PC-9 (cell line): ENCODE data around the gene COX14.
A peak's percentile ranks its signal among the peaks of the same experiment; 100 is the strongest.

ENCODE experiments used
- CTCF ChIP-seq: fragments of 200-600 bp; sonication (generic); conservative IDR thresholded peaks from 2 replicates; pipeline ENCODE4 v1.6.1; 2017; ENCODE audit warnings: mixed run types, antibody characterized with exemption, mild to moderate bottlenecking, moderate library complexity
- EZH2 ChIP-seq: fragments of 200-600 bp; sonication (generic); IDR thresholded peaks from 2 replicates; pipeline ENCODE4 v1.8.0; 2017; ENCODE audit warnings: antibody characterized with exemption, low read depth

GRCh38 chr12:50084775-50085614 is 27.0 kb upstream of the COX14 start, which contains the start of gene SMARCD1:
- peak; percentile 51; the same call in 1 of the 2 replicates for TF ChIP-seq CTCF
- no peak for TF ChIP-seq EZH2
